Adipose tissue (tissue), 3 donors: ENCODE results near the gene TMEM232. TPM values are rescaled to one million over a fixed set of nuclear protein-coding genes. Genes with fewer than 3 reads are reported as not detected.
"Not testable (repeated sequence)": the region's sequence is repeated elsewhere in the genome, so short reads cannot be mapped to it uniquely, and the experiment has no call there.

Source experiments
- H3K27ac ChIP-seq: one replicate; pipeline ENCODE4 v1.5.1; 2013; ENCODE audit warnings: low read depth, low read length
- WGBS, 3 donors: extraction: QIAGEN DNeasy Blood & Tissue Kit; methylation state at CpG; one replicate each; pipeline ENCODE4 v1.1.7; 2013; 5-methylcytosine and 5-hydroxymethylcytosine counted together
- polyA plus RNA-seq, 3 donors: library from polyadenylated mRNA; stranded (reverse); fragments of 200-250 nt; gene quantifications; one replicate each; pipeline ENCODE4 v1.2.3, GENCODE V29; 2013
- donor health status: healthy with polysubstance abuse.
- donor health status: Bipolar disorder and iron deficiency.
- donor health status: healthy.

Gene TMEM232
- polyA plus RNA-seq, 3 donors: 0.97 to 1.2 TPM; not detected in 1

DNA sequence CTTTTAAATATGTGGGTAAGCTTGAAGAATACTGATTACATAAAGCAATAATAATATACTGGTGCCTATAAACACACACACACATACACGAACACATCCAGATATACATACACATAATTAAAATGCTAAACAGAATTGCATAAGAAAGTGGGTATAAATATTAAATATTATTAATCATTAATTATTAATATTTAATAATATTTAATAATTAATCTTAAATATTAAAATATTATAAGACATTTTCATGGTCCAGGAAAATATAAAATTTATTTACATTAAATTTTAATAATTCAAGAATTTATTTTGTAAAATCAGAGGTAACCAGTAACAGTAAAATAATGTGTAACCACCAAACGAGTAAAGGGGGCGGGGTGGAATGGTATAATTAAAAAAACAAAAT lies 178.3 kb downstream of the TMEM232 start:
- H3K27ac ChIP-seq: no peak overlapping the region
- WGBS, 3 donors: 77 to 94% (median 89%) methylated on average over 3 of the region's 3 CpGs

DNA sequence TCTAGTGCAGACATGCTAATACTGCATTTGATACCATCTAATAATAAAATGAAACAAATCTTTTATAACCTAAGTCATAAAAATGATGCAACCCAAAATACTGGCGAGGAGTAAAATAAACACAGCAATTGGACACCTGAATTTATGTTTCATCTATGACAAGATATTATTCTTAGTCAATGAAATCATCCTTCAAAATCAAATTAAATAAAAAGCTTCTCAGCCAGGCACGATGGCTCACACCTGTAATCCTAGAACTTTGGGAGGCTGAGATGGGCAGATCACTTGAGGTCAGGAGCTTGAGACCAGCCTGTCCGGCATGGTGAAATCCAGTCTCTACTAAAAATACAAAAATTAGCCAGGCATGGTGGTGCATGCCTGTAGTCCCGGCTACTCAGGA lies 179.0 kb downstream of the TMEM232 start:
- WGBS, 3 donors: 87 to 91% (median 88%) methylated on average over 4 of the region's 4 CpGs

DNA sequence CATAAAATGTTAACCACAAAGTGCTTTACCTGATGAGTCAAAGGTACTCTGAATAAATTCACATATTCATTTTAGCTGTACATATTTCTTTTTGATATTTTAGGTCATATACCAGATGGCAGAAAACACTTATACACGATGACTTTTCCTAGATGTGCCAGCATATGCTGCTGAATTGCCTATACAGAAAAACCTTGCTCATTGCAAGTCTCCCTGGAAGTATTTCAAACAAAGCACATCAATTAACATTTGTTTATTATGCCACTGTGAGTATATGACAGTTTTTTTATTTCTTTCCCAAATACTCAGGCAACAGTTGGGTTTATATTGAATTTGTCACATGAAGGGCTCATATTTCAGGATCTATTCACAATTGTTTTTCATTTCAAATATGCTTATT lies 180.8 kb downstream of the TMEM232 start:
- WGBS, 3 donors: 79 to 87% (median 85%) methylated on average over 1 of the region's 1 CpG
- no peak overlapping the region for H3K27ac ChIP-seq

More for the DNA sequence above, 179.0 kb downstream of the TMEM232 start:
- no peak overlapping the region for H3K27ac ChIP-seq

DNA sequence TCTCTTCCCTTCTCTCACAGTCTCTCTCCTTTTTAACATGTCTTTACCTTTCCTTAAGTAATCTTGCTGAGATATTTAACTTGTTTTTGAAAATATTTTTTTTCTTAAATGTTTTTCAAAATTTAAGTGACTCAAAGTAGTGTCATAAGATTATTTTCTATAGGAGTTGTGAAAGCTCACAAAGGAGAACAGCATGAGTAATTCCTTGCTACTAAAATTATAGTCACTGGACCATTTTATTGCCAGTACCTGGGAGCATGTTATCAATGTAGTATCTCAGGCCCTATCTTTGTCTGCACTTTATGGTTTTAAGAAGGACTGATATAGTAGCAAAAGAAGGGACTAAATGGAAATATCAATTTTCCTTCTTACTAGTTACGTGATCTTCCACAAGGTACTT lies 181.9 kb downstream of the TMEM232 start:
- WGBS, 3 donors: 83 to 93% (median 86%) methylated on average over 1 of the region's 1 CpG
- no peak overlapping the region for H3K27ac ChIP-seq

DNA sequence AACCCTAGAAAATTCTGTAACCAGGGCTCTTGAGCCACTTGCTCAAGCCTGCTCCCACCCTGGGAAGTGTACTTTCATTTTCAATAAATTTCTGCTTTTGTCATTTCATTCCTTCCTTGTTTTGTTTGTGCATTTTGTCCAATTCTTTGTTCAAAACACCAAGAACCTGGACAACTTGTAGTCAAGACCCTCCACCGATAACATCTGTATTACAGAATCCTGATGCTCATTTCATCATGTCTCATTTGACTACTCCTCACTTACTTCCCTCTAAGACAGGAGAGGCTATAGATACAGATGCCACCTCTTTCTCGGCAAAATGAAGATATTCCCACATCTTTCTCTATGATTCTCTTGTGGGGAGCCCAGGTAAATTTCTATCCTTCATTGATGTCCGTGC lies 183.5 kb downstream of the TMEM232 start:
- WGBS, 3 donors: 87 to 91% (median 88%) methylated on average over 3 of the region's 3 CpGs
- no peak overlapping the region for H3K27ac ChIP-seq

DNA sequence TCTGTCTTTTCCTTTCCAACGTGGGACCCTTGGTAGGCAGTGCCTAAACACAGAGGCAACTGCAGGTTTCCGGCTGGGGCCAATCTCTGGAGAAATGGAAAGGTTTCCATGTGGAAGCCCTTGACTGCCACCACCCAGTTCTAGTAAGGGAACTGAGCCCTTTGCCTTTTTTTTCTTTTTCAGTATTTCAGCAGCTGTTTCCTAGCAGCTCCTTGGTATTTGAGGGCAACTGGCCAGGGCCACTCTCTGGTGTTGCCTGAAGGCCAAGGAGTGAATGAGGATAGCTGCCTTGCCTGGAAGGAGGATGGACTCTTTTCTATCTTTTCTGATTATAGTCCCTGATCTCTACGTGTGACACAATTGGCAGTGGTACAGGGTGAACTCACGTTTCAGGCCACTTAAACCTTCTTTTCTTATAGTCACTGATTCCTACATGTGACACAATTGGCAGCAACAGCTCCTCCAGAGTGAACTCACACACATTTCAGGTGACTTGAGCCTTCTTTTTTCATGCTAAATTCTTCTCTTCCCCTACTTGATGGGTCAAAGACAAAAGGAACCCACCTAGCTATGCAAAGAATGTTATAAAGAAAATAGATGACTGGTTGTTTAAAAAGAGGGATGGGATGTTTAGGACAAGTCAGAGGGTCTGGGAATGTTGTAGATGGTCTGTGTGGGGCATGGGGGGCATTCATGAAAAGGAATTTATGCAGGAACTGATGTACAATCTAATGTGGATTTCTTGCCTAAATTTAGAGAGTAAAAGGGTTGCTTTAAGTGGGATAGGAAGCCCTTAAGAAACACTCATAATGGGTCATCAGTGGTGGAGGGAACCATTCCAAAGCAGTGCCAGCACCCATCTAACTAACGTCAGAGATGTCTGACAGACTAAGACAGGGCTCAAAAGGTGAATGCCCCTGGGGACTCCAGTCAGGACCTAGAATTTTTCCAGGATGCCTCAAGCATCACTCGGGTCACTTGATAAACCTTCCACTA lies 190.1 kb downstream of the TMEM232 start:
- H3K27ac ChIP-seq: no peak overlapping the region
- 49 to 55% (median 50%) methylated on average over 6 of the region's 6 CpGs for WGBS, 3 donors

DNA sequence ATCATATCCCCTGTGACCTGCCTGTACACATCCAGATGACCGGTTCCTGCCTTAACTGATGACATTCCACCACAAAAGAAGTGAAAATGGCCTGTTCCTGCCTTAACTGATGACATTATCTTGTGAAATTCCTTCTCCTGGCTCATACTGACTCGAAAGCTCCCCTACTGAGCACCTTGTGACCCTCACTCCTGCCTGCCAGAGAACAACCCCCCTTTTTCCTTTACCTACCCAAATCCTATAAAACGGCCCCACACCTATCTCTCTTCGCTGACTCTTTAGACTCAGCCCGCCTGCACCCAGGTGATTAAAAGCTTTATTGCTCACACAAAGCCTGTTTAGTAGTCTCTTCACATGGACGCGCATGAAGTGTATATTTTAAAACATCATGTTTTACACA lies 191.3 kb downstream of the TMEM232 start:
- WGBS, 3 donors: 81 to 85% (median 81%) methylated on average over 7 of the region's 7 CpGs
- H3K27ac ChIP-seq: not testable (repeated sequence)

DNA sequence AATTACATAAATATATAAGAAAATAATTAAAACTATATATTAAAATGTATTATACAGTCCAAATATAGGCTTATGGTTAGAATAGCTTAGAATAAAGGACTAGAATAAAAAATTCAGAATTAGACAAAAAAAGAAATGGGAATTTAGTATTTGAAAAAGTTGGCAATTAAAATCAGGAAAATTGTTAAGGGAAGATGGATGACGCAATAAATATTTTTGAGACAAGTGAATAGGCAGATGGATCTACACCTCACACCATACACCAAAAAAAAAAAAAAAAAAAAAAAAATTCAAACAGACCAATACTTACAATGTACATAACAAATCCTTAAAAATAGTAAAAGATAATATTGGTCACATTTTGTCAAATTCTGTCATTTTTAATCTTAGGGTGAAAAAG lies 200.7 kb downstream of the TMEM232 start:
- no peak overlapping the region for H3K27ac ChIP-seq
- 92 to 100% (median 97%) methylated on average over 1 of the region's 1 CpG for WGBS, 3 donors

DNA sequence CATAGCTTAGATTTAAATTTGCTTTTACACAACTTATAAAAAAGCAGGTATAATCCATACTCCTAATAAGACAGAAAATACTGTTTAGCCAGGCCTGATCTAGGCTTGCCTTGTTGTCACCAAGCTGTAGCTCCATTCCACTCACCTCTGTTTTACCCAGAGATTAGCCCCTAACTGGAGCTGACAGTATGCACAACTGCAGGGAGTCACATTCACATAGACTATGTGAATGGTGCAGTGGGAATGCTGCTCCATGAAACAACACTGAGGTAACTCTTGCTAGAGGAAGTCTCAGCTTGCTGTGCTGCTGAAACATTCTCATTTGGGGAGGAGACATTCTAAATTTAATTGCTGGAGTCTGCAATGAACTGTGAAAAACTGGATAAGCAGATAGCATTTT lies 209.1 kb downstream of the TMEM232 start:
- H3K27ac ChIP-seq: no peak overlapping the region

DNA sequence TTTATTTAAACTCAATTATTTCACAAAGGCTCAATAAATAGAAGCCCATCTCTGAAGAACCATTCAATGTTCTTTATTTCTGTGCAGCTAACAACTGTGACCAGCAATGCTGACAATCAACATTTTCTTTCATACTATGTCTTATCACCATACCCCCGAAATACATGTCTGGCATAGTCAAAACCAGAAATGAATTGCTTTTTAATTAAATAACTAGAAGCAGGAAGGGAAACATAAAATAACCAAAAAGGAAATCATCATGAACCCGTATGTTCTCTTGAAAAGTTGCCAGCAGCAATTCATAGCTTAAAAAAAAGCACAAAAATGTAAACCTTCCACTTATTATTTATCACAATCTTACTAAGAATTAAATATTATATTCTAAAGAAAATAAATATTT lies 212.4 kb downstream of the TMEM232 start:
- H3K27ac ChIP-seq: no peak overlapping the region
- WGBS, 3 donors: 29 to 45% (median 30%) methylated on average over 2 of the region's 2 CpGs

DNA sequence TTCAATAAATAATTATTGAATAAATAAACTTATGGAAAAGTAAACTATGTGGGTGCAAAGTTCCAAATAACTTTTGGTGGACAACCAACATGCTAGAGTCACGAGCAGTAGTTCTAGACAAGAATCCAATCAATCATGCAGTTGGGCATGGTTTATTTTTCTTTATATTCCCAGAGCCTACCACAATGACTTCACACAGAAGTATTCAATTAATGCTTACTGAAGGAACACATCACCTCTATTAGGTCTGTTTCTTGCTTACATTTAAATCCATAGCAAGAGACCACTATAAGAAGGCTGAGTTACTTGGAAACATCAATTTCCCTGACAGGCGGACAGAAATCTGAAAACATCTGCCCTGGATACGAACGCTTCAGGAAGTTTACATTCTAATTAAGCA lies 214.2 kb downstream of the TMEM232 start:
- no peak overlapping the region for H3K27ac ChIP-seq
- WGBS, 3 donors: 71 to 78% (median 77%) methylated on average over 4 of the region's 4 CpGs

DNA sequence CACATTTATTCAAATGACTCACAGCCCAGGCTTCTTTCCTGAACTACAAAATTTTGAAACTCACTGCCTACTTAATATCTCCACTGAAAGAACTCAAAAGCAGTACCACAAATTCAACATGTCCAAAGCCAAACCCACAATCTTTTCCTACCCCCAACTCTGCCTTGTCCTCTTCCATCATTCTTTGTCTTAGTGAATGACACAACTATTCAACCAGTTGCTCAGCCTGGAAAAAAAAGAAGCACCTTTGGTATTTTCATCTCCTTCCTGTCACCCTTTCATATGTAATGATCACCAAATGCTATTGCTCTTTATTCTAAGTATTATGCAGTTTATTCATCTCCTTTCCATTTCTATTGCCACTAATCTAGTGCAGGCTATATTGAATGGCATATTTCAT lies 216.3 kb downstream of the TMEM232 start:
- no peak overlapping the region for H3K27ac ChIP-seq

DNA sequence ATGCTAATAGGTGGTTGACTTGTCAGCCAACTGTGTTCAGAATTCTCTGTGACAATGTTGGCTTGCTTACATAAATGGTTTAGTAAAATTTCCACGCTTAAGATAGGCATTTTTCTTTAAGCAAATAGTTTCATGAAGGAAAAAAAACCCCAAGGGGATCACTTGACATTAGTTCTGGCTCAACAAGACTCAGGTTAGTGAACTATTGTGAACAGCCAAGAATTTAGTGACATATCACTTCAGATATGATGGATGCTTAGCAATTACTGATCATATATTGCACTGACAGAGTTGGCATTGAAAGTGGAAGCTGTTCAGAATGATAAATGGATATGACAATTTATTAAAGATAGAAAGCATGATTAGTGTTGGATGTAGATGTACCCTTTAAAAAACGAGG lies 218.5 kb downstream of the TMEM232 start:
- 42 to 54% (median 46%) methylated on average over 2 of the region's 2 CpGs for WGBS, 3 donors
- H3K27ac ChIP-seq: no peak overlapping the region

DNA sequence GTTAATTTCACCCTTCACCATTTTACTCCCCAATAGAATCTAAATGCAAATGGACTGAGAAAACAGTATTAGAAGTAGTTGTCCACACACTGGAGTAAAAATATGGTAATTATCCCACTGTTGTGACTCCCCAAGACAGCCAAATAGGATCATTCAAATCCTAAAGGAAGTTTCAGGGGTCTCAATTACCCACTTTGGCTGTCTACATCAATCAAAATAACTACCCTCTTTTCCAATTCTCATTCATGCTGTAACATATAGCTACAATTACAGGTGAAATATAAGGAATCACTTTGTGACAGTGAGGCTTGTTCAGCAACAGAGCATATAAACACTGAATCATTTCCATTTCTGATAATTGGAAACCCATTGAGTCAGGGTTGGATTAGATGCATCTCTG lies 220.1 kb downstream of the TMEM232 start:
- no peak overlapping the region for H3K27ac ChIP-seq

DNA sequence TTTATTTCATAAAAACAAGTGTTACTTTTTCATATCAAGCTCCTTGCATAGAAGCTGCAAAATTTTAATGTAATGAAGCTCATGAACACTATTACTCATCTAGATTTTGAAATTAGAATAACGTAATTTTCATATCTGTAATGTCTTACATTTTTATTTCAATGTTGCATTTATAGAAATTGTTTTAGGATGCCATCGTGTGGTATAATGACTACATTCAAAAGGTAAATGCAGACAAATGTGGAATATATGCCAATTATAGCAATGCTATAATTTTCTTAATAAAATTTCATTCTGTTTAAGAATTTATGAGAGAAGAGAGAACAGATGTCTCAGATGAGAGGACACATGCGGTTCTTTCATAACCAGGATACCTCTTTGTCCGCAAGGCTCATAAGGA lies 230.2 kb downstream of the TMEM232 start:
- no peak overlapping the region for H3K27ac ChIP-seq
- 66 to 80% (median 74%) methylated on average over 4 of the region's 4 CpGs for WGBS, 3 donors

DNA sequence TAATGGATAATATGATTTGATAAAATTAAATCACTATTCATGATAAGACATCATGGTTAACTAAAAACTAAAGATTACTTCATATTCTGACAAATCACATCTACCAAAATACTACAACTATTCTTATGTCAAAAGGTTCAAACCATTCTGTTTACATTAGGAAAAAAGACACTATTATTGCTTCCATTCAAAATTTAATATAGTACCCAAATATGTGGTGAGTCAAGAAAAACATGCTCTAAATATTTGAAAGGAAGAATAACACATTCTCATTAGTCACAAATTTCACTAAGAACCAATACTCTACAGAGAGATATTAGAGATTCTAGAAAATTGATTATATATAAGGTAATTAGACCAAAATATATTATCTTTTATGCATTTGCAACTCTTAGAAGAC lies 234.0 kb downstream of the TMEM232 start:
- no peak overlapping the region for H3K27ac ChIP-seq

DNA sequence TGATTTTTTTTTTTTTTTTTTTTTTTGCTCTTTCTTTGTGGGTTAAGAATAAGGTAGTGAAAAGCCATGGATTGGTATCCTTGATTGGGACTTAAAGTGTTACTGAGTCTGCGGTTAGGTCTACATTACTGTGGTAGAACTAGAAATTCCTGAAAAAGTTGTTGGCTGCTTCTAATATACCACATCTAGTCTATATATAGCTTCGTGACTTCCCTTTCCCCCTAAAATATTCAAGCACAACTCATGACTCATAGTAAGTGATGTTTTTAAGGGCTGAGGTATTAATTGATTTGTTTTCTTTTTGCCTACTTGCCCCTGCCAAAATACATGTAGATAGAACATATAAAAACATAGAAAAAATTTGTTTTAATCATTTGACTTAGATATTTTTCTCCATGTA lies 247.6 kb downstream of the TMEM232 start:
- WGBS, 3 donors: 34 to 68% (median 43%) methylated on average over 2 of the region's 2 CpGs
- H3K27ac ChIP-seq: no peak overlapping the region

DNA sequence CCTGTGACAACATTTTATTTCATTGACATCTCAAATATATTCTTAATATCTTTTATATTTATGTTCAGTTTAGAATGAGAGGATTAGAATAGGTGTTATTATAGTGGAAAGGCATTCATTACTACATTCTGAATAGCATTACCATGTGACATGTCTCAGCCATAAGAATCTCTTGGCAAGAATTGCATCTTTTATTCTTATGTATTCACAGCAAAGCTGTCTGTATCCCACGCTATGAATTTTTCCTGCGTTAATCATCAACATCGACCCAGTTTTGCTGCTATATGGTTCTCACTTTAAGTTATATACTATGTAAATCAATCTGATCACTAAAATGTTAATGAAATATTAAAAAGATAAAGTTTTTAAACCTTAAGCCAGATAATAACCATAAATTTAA lies 248.6 kb downstream of the TMEM232 start:
- H3K27ac ChIP-seq: no peak overlapping the region
- 70 to 85% (median 79%) methylated on average over 3 of the region's 3 CpGs for WGBS, 3 donors

DNA sequence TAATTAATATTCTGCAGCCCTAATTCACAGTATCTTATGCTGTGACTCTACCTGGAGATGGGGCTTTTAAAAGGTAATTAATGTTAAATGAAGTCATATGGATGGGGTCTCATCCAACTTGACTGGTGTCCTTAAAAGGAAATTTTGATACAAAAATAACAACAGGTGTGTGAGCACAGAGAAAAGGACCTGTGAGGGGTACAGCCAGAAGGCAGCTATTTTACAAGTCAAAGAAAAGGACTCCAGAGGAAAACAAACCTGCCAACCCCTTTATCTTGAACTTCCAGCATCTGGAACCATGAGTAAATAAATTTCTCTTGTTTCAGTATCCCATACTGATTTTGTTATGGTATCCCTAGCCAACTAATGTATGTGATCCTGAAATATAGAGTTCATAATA lies 250.3 kb downstream of the TMEM232 start:
- H3K27ac ChIP-seq: no peak overlapping the region

DNA sequence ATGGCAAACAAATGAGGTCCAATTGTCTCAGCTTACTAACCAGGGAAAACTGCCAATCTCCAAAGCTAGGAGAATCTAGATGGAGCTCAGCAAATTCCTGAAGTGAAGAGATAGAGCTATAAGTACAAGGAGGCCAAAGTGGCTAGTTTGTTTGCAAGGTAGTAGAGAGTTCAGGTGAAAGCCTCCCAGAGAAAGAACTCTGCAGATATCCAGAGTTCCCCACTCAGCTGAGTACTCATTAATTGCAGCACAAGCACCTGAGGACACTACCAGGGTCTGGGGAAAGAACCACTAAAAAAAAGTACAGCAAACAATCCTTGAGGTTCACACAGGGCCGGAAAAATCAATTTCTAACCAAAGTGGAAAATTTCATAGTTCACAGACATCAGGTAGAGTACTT lies 250.9 kb downstream of the TMEM232 start:
- 59 to 85% (median 77%) methylated on average over 1 of the region's 1 CpG for WGBS, 3 donors
- no peak overlapping the region for H3K27ac ChIP-seq

DNA sequence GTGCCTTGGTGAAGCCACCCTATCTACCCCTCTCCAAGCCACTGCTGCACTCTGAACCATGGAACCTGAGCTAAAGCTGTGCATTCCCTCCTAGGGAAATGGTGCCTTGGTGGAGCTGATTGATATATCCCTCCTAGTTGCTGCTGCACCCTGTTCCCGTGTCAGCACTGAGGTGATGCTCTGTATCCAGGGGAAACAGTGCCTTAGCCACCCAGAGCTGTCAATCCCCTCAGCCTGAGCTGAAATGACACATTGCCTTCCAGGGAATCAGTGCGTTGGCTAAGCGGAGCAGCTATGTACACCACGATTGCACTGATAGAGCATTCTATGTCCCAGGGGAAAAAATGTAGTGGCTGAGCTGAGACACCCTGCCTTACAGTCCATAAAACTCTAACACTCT lies 257.0 kb downstream of the TMEM232 start:
- H3K27ac ChIP-seq: no peak overlapping the region
- 85% methylated on average over 4 of the region's 4 CpGs for WGBS, 3 donors
